GM12878 (cell line): Measurements from ENCODE around the gene ETNPPL. TPM values are rescaled to one million over a fixed set of nuclear protein-coding genes. Genes with fewer than 3 reads are reported as not detected.
"Not testable (repeated sequence)": the region's sequence is repeated elsewhere in the genome, so short reads cannot be mapped to it uniquely, and the experiment has no call there.

Source experiments
- ATAC-seq: fragments of 200-7000 bp; cut with Tn5 transposase; 3 replicates; pipeline ENCODE4 v1.9.1; 2020; ENCODE audit warnings: mild to moderate bottlenecking, moderate library complexity
- BruUV-seq: library from RNA; stranded (reverse); fragments of 400-500 nt; replicated peaks from 2 replicates; lab custom pipeline; 2021; lab: Mats Ljungman, UMichigan
- CTCF ChIA-PET: fragments of 300-600 bp; sonication (Branson Sonifier 250); formaldehyde crosslinking; extraction: SDS; loops from one replicate; lab custom pipeline; 2021; ENCODE audit warnings: inconsistent platforms; lab: Yijun Ruan, JAX
- POLR2A ChIA-PET: fragments of 350-600 bp; formaldehyde crosslinking; extraction: SDS; loops from one replicate; lab custom pipeline; 2021; ENCODE audit warnings: inconsistent platforms; lab: Charles Lee
- RAD21 ChIA-PET: fragments of 300-600 bp; sonication (Branson Sonifier 250); formaldehyde crosslinking; loops from one replicate; lab custom pipeline; 2023; ENCODE audit warnings: antibody characterized with exemption; ENCODE audit not compliant: unreplicated experiment; lab: Charles Lee
- SMC1A ChIA-PET: fragments of 300-600 bp; sonication (Branson Sonifier 250); formaldehyde crosslinking; loops from one replicate; lab custom pipeline; 2023; ENCODE audit not compliant: unreplicated experiment, uncharacterized antibody; lab: Charles Lee
- DNase-seq: peaks from one replicate; pipeline ENCODE4 v3.0.0-alpha.2; 2011; ENCODE audit warnings: low read depth, low spot score
- FAIRE-seq: peaks from 3 replicates; lab custom pipeline; 2011; peaks lifted over from hg19 to GRCh38; lab: Jason Lieb, UNC
- H2AFZ ChIP-seq: 2 replicates; pipeline ENCODE4 v1.6.0; 2011; ENCODE audit warnings: low read depth, low read length, control low read depth; ENCODE audit not compliant: control insufficient read depth
- H3K27ac ChIP-seq: 2 replicates; pipeline ENCODE4 v1.5.1; 2011; ENCODE audit warnings: control low read depth; ENCODE audit not compliant: control insufficient read depth, insufficient read depth
- H3K27me3 ChIP-seq, 2 experiments: replicated peaks in 1 of 2; 2 replicates each; pipeline versions ENCODE4 v1.6.0 to v1.6.1; 2011; ENCODE audit warnings: low read length in 1 of 2; ENCODE audit not compliant: control insufficient read depth in 2 of 2, insufficient read depth in 2 of 2
- H3K36me3 ChIP-seq, 2 experiments: 2 replicates each; pipeline ENCODE4 v1.5.1; 2011; ENCODE audit warnings: low read length in 1 of 2; ENCODE audit not compliant: control insufficient read depth in 2 of 2, insufficient read depth in 2 of 2
- H3K4me1 ChIP-seq: 2 replicates; pipeline ENCODE4 v1.6.1; 2011; ENCODE audit warnings: mild to moderate bottlenecking, low read length, moderate library complexity, mixed read lengths; ENCODE audit not compliant: control insufficient read depth, insufficient read depth
- H3K4me2 ChIP-seq: 2 replicates; pipeline ENCODE4 v1.6.0; 2011; ENCODE audit warnings: control low read depth; ENCODE audit not compliant: control insufficient read depth, insufficient read depth
- H3K4me3 ChIP-seq: fragments of 200-600 bp; sonication (generic); 2 replicates; pipeline ENCODE4 v1.5.1; 2016
- H3K79me2 ChIP-seq: 2 replicates; pipeline ENCODE4 v1.6.0; 2011; ENCODE audit warnings: low read length; ENCODE audit not compliant: control insufficient read depth, insufficient read depth
- H3K9ac ChIP-seq: 2 replicates; pipeline ENCODE4 v1.8.0; 2011; ENCODE audit warnings: low read length, control low read depth, mixed read lengths; ENCODE audit not compliant: control insufficient read depth, insufficient read depth
- H3K9me3 ChIP-seq: replicated peaks from 3 replicates; pipeline ENCODE4 v1.5.1; 2011; ENCODE audit warnings: mild to moderate bottlenecking, low read length; ENCODE audit not compliant: control insufficient read depth, insufficient read depth
- H4K20me1 ChIP-seq: 2 replicates; pipeline ENCODE4 v1.6.0; 2011; ENCODE audit not compliant: control insufficient read depth, insufficient read depth
- HDAC6 ChIP-seq: fragments of 200-600 bp; sonication (generic); IDR thresholded peaks from one replicate; pipeline ENCODE4 v1.8.0; 2017; ENCODE audit warnings: antibody characterized with exemption; ENCODE audit not compliant: unreplicated experiment
- JUNB ChIP-seq: IDR thresholded peaks from 2 replicates; pipeline ENCODE4 v1.6.1; 2016; ENCODE audit warnings: antibody characterized with exemption, mild to moderate bottlenecking
- MEF2B ChIP-seq: fragments of 450-650 bp; IDR thresholded peaks from 2 replicates; pipeline ENCODE4 v1.6.1; 2018; ENCODE audit warnings: mild to moderate bottlenecking, moderate library complexity; ENCODE audit not compliant: partially characterized antibody, poor library complexity, severe bottlenecking
- NFYA ChIP-seq: IDR thresholded peaks from 2 replicates; pipeline ENCODE4 v1.6.1; 2011; ENCODE audit warnings: low read depth, mild to moderate bottlenecking, low read length, improper control_type of control experiment, borderline replicate concordance
- YBX1 ChIP-seq: fragments of 450-650 bp; IDR thresholded peaks from 2 replicates; pipeline ENCODE4 v1.6.1; 2016; ENCODE audit warnings: antibody characterized with exemption
- ZNF207 ChIP-seq: fragments of 450-650 bp; IDR thresholded peaks from 2 replicates; pipeline ENCODE4 v1.6.1; 2014; ENCODE audit warnings: antibody characterized with exemption, mild to moderate bottlenecking, borderline replicate concordance
- WGBS: methylation state at CpG from one replicate; pipeline ENCODE4 v1.1.6; 2016; ENCODE audit warnings: low lambda C conversion rate; ENCODE audit not compliant: insufficient replicate concordance, insufficient coverage; ENCODE audit errors: missing lambda C conversion rate; 5-methylcytosine and 5-hydroxymethylcytosine counted together
- in situ Hi-C: fragments of 300-500 bp; cut with MboI; formaldehyde crosslinking; loops from 9 replicates; pipeline ENCODE4 v1.14.3; 2018; ENCODE audit warnings: mixed read lengths
- intact Hi-C: fragments of 100-400 bp; cut with micrococcal nuclease; formaldehyde crosslinking; loops from one replicate; pipeline ENCODE4 v1.14.2; 2022; ENCODE audit not compliant: unreplicated experiment
- polyA plus RNA-seq, 11 experiments: library from polyadenylated mRNA; depleted of rRNA in 4 of 11; unstranded in 6 of 11; stranded (reverse) in 5 of 11; fragments of >200 nt; fragmentation: Nextera tagmentation in 4 of 11; fragmentation: Illumina TruSeq in 1 of 11; extraction: Ambion mirVana in 4 of 11; extraction: Trizol in 1 of 11; gene quantifications; 1 replicate in 1 of 11; 2 replicates in 10 of 11; pipeline versions ENCODE4 v1.2.1 to v1.2.3, GENCODE V29; 2011 to 2016; ENCODE audit warnings: inconsistent platforms in 2 of 11, missing spikeins in 2 of 11, low read depth in 1 of 11
- total RNA-seq, 4 experiments: library from RNA; depleted of rRNA in 3 of 4; stranded (reverse); fragments of >200 nt in 3 of 4; fragmentation: Illumina TruSeq in 1 of 4; extraction: Trizol in 1 of 4; gene quantifications; 2 replicates each; pipeline versions ENCODE4 v1.2.1 to v1.2.3, GENCODE V29; 2013 to 2021
- TF ChIP-seq, protein P1 (sequence below): IDR thresholded peaks from 2 replicates; pipeline ENCODE4 v1.6.1; 2012; ENCODE audit warnings: low read depth, low read length, improper control_type of control experiment

The ETNPPL gene
- total and polyA plus RNA-seq, 10 of the 15 experiments (the other 5 are each of a cell fraction or from before 2014, with no cell fraction given) = not detected

DNA sequence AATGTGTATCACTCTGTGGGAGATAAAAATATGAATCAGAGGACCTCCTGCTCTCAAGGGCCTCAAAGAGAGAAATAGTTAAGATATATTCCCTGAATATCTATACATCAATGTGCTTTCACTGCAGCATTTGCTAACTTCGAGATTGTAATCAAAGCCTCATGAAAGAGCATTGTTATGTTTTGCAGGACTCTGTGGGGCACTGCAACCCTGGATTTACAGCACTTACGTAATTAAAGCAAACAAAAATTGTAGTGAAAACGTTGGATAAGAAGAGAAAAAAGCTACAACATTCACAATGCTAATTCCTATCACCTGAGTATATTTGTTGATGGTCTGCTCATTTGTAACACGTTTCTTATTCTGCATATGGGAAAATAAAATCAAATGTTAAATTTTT is 48.0 kb downstream of the ETNPPL start:
- no peaks in the 10 kb centered on the region for H3K27me3 ChIP-seq
- no peaks in the 10 kb centered on the region for H3K4me1 ChIP-seq
- TF ChIP-seq, protein P1, sequence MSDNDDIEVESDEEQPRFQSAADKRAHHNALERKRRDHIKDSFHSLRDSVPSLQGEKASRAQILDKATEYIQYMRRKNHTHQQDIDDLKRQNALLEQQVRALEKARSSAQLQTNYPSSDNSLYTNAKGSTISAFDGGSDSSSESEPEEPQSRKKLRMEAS = no peak
- no peak for TF ChIP-seq MEF2B
- no peak for TF ChIP-seq NFYA
- no peak for TF ChIP-seq JUNB
- TF ChIP-seq HDAC6 = no peak
- TF ChIP-seq ZNF207 = no peak
- no peak for TF ChIP-seq YBX1
- H4K20me1 ChIP-seq = no peaks in the 10 kb centered on the region
- no peaks in the 10 kb centered on the region for H3K36me3 ChIP-seq
- no peak overlapping the region for H3K4me3 ChIP-seq
- H3K4me2 ChIP-seq = no peak overlapping the region
- H3K9me3 ChIP-seq = no peaks in the 10 kb centered on the region
- CTCF ChIA-PET = no interaction called here
- DNase-seq (no peak), ATAC-seq (no peak), FAIRE-seq (no peak)
- POLR2A ChIA-PET = no interaction called here
- no peaks in the 10 kb centered on the region for H3K79me2 ChIP-seq
- SMC1A ChIA-PET = no interaction called here
- intact Hi-C loops = no loop called here
- in situ Hi-C loops = no loop called here
- no peak overlapping the region for H3K27ac ChIP-seq
- RAD21 ChIA-PET = no interaction called here
- no peak overlapping the region for H2AFZ ChIP-seq
- H3K9ac ChIP-seq = no peak overlapping the region
- WGBS = 0% methylated on average over 4 of the region's 4 CpGs
- BruUV-seq = no TSS peak

DNA sequence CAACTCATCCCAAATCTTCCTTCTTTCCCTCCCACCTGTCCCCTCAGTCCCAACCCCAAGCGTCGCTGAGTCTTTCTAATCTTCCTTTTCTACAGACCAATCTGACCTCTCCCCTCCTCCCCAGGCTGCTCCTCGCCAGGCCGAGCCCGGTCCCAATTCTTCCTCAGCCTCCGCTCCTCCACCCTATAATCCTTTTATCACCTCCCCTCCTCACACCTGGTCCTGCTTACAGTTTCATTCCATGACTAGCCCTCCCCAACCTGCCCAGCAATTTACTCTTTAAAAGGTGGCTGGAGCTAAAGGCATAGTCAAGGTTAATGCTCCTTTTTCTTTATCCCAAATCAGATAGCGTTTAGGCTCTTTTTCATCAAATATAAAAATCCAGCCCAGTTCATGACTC is 52.3 kb downstream of the ETNPPL start:
- RAD21 ChIA-PET, H3K4me3 ChIP-seq, SMC1A ChIA-PET, FAIRE-seq, H3K9me3 ChIP-seq, H3K4me1 ChIP-seq, H3K27ac ChIP-seq, intact Hi-C loops, H3K27me3 ChIP-seq, H3K4me2 ChIP-seq, in situ Hi-C loops, H3K9ac ChIP-seq, DNase-seq, POLR2A ChIA-PET, H2AFZ ChIP-seq, BruUV-seq, H3K36me3 ChIP-seq, H4K20me1 ChIP-seq, ATAC-seq, H3K79me2 ChIP-seq: not testable (repeated sequence)
- CTCF ChIA-PET = interaction anchor here (0.6 kb wide), 1 partner anchor 12 kb away, joined by 5 read pairs; no protein-coding TSS in a partner anchor
- WGBS = 48% methylated on average over 7 of the region's 7 CpGs
